Measurements from ENCODE around the gene MYCN. TPM values are rescaled to one million over a fixed set of nuclear protein-coding genes. Genes with fewer than 3 reads are reported as not detected.

Gene MYCN
- total and polyA plus RNA-seq, 2 of the 8 experiments (the other 6 are each of a cell fraction or from before 2014, with no cell fraction given) = 87.8 to 137 TPM

- no peaks in the 10 kb centered on the region for H3K9me3 ChIP-seq (ENCODE audit: insufficient read depth in 2 of 2, low read depth in 1 of 2, low read length in 1 of 2)
- no peak overlapping the region for H3K9ac ChIP-seq (replicated peaks in 1 of 4; ENCODE audit: extremely low read depth in 1 of 4, low read depth in 3 of 4, low read length in 3 of 4)
- no peak overlapping the region for H4K5ac ChIP-seq (ENCODE audit: insufficient read length, low read depth, low read length)
- H3K79me2 ChIP-seq (ENCODE audit: control insufficient read depth in 1 of 2, insufficient read depth in 2 of 2, low read length in 2 of 2) = peaks cover 13 to 36% of the 10 kb centered on the region in 2 experiments
- H2AFZ ChIP-seq (ENCODE audit: low read length) = no peak overlapping the region
- H2AK5ac ChIP-seq (ENCODE audit: low read depth, low read length) = no peak overlapping the region
- no peak overlapping the region for H2BK120ac ChIP-seq (replicated peaks; ENCODE audit: low read depth, low read length)
- H3K79me1 ChIP-seq (ENCODE audit: low read depth, low read length) = peaks cover 3% of the 10 kb centered on the region
- no peak overlapping the region for H4K91ac ChIP-seq (replicated peaks; ENCODE audit: insufficient read length, low read length)
- no peak overlapping the region for H4K8ac ChIP-seq (ENCODE audit: extremely low read depth, insufficient read depth, low read length)
- H3K36me3 ChIP-seq (ENCODE audit: control insufficient read depth in 2 of 4, insufficient read depth in 4 of 4, low read length in 3 of 4) = peaks cover 13 to 40% (median 26%) of the 10 kb centered on the region in 4 experiments
- H2BK12ac ChIP-seq (ENCODE audit: low read depth, low read length) = peak overlapping the region; percentile 62; the same call in 1 of the 2 replicates
- 87% methylated on average over 6 of the region's 6 CpGs; no CpG with 5 or more reads in 1 of the 2 experiments for WGBS, 2 experiments (ENCODE audit: extremely low coverage in 1 of 2, insufficient coverage in 1 of 2, insufficient read length in 1 of 2, insufficient replicate concordance in 2 of 2, low coverage in 1 of 2, low lambda C conversion rate in 2 of 2, missing lambda C conversion rate in 1 of 2)
- H3K27ac ChIP-seq (ENCODE audit: low read depth, low read length) = no peak overlapping the region
- H4K20me1 ChIP-seq (replicated peaks in 1 of 2; ENCODE audit: control insufficient read depth in 1 of 2, insufficient read depth in 2 of 2, low read length in 2 of 2) = peaks cover 22 to 24% of the 10 kb centered on the region in 2 experiments
- peaks cover 0 to 7% (median 4%) of the 10 kb centered on the region in 4 experiments; a peak in 3 of 7 replicates for H3K4me1 ChIP-seq (replicated peaks in 1 of 4; ENCODE audit: control insufficient read depth in 3 of 4, insufficient read depth in 4 of 4, low read length in 3 of 4)
- POLR2A ChIA-PET (ENCODE audit: partially characterized antibody) = interaction anchor here (0.6 to 1.5 kb wide), 3 partner anchors 9 to 33 kb away, joined by 3 to 5 read pairs (median 3); partner anchors contain the start of gene MYCN
- no peak for FAIRE-seq
- H3K27me3 ChIP-seq (replicated peaks in 1 of 4; ENCODE audit: control insufficient read depth in 3 of 4, extremely low read depth in 1 of 4, insufficient read depth in 3 of 4, low read length in 3 of 4) = no peaks in the 10 kb centered on the region
- CTCF ChIA-PET (ENCODE audit: partially characterized antibody) = interaction anchor here (0.6 to 3.0 kb wide), 7 partner anchors 9 to 270 kb away, joined by 3 to 12 read pairs (median 3); partner anchors contain the start of gene MYCN
- peak overlapping the region; percentile 72; the same call in 1 of the 2 replicates for H2BK15ac ChIP-seq (ENCODE audit: low read length)
- no peak overlapping the region for H3K23ac ChIP-seq (ENCODE audit: insufficient read length)
- H3K18ac ChIP-seq (ENCODE audit: extremely low read depth, low read length) = no peak overlapping the region
- no peak overlapping the region for H3K4ac ChIP-seq (replicated peaks; ENCODE audit: insufficient read length, low read depth, low read length)
- H2BK5ac ChIP-seq (ENCODE audit: low read depth, low read length) = no peak overlapping the region; the same call in 1 of the 2 replicates
- DNase-seq (ENCODE audit: low read depth in 1 of 2, low spot score in 2 of 2) = no peak
- H3K56ac ChIP-seq (replicated peaks; ENCODE audit: insufficient read length, low read depth, low read length) = no peak overlapping the region
- H3K4me3 ChIP-seq (ENCODE audit: extremely low read depth in 1 of 4, insufficient read depth in 2 of 4, low read depth in 3 of 4, low read length in 4 of 4) = no peak overlapping the region
- no peak overlapping the region for H3K4me2 ChIP-seq (ENCODE audit: insufficient read depth in 1 of 2, low read depth in 2 of 2, low read length in 2 of 2)
- H2BK20ac ChIP-seq (ENCODE audit: low read length) = no peak overlapping the region
- peaks cover 1% of the 10 kb centered on the region for H3K23me2 ChIP-seq (ENCODE audit: low read depth, low read length)
- H3K14ac ChIP-seq (ENCODE audit: insufficient read length) = no peak overlapping the region
- TF ChIP-seq CBX8 (IDR thresholded peaks at IDR 0.05; ENCODE audit: borderline replicate concordance, low read depth, low read length) = no peak
- no peak for TF ChIP-seq BRCA1 (IDR thresholded peaks at IDR 0.05; ENCODE audit: low read depth, low read length)
- no peak for TF ChIP-seq HDAC2 (IDR thresholded peaks at IDR 0.05; ENCODE audit: borderline replicate concordance in 1 of 2, low read depth in 2 of 2, low read length in 2 of 2)
- no peak for TF ChIP-seq EGR1 (IDR thresholded peaks at IDR 0.05; ENCODE audit: borderline replicate concordance, low read depth, low read length)
- no peak for TF ChIP-seq TAF1 (IDR thresholded peaks at IDR 0.05; ENCODE audit: low read depth, low read length)
- TF ChIP-seq RAD21 (IDR thresholded peaks at IDR 0.05 in 1 of 2, conservative IDR thresholded peaks at IDR 0.05 in 1 of 2; ENCODE audit: low read depth in 2 of 2, low read length in 2 of 2) = no peak
- no peak for TF ChIP-seq NANOG (IDR thresholded peaks at IDR 0.05; ENCODE audit: insufficient read depth, low read depth, low read length, poor library complexity, severe bottlenecking)
- TF ChIP-seq NRF1 (IDR thresholded peaks at IDR 0.05; ENCODE audit: low read depth, low read length) = no peak
- no peak for TF ChIP-seq SP4 (IDR thresholded peaks at IDR 0.05; ENCODE audit: low read length)
- no peak for TF ChIP-seq TBP (IDR thresholded peaks at IDR 0.05; ENCODE audit: low read depth, low read length)
These were observed 8.8 kb downstream of the MYCN start for GRCh38 chr2:15949126-15949525.
